HG02678 (cell line): ENCODE measurements around the gene MEPCE.

Experiments
- ATAC-seq: cut with Tn5 transposase; IDR thresholded peaks from one replicate; pipeline ENCODE4 v1.9.1; 2021; ENCODE audit warnings: mild to moderate bottlenecking, moderate library complexity; ENCODE audit not compliant: unreplicated experiment

The MEPCE gene

DNA sequence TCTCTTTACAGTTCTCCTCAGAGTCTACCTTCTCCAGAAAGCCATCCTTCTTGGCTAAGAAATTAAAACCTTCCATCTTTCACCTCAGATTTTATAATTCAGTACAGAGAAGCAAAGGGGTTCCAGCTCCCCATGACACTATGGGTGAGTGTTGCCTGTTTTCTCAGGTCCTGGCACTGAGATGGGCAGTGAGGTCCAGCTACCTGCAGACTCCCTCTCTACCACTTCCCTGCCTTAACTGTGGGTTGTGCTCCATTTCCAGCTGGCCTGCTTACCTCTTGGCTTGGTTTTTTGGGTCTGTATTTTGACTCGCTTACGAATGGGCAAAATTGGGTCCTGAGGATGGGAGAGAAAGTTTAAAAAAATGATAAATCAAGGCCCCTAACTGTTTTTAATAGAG lies 27.4 kb upstream of the MEPCE start:
- ATAC-seq: no peak

DNA sequence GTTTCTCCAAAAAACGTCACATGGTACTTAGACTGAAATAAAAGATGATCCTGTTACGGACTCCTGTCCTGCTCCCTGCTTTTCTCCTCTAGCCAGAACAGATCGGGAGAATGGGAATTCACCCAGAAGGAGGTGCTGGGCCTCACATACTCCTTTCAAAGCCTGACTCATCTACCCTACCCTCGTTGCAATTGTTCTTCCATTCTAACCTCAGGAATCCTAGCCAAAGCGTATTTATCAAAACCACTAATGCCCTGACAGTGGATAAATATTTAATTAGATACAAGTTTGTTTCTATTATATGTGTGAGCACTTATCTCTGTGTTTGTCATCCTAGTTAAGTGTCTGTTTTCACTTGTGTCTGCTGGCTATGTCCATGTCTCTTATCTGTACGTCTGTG lies 22.9 kb upstream of the MEPCE start:
- no peak for ATAC-seq

DNA sequence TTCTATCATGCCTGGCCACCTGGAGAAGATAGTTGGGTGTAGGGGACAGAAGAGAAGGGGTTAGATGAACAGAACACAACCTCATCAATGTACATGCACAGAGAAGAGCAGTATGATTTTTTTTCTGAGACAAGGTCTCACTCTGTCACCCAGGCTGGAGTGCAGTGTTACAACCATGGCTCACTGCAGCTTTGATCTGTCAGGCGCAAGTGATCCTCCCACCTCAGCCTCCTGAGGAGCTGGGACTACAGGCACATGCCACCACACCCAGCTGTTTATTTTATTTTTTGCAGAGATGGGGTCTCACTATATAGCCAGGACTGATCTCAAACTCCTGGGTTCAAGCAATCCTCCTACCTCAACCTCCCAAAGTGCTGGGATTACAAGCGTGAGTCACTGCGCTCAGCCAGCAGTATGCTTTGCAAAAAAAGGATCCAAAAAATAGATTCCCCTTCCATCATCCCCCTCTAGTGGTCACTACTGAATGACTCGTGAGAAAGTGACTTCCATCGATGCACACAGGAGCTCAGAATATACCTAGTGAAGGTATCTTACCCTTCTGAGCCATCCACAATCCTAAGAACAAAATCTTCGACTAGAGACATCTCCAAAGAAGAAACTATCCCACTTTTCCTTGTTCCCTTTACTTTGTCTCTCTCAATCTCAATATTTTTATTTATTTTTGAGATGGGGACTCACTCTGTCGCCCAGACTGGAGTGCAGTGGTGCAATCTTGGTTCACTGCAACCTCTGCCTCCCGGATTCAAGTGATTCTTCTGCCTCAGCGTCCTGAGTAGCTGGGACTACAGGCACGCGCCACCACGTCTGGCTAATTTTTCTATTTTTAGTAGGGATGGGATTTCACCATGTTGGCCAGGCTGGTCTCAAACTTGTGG lies 22.1 kb upstream of the MEPCE start:
- peak; percentile 56 for ATAC-seq

DNA sequence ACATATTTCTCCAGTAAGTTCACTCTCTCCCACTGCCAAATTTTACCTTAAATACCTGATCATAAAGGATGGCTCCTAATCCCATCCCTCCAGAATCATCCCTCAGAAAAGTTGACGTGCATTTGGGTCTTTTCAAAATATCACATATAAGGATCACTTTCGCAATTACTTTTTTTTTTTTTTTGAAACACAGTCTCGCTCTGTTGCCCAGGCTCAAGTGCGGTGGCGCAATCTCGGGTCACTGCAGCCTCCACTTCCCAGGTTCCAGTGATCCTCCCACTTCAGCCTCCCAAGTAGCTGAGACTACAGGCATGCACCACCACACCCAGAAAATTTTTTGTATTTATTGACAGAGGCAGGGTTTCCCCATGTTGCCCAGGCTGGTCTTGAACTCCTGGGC lies 18.5 kb upstream of the MEPCE start:
- no peak for ATAC-seq

DNA sequence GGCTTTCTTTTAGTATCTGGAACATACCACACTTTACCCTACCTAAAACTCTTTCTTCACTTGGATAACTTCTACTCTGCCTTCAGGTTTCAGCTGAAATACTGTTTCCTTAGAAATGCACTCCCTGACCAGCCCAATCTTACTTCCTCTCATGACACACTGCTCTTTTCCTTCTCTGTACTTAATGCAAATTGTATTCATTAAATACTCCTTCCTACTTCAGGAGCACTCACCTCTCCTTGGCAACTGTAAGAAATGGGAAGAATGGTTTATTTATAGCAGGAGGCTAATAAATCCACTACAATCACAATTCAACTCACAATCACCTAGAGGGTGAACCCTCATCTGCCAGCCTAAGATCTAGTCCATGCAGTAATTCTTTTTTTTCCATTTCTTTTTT lies 16.3 kb upstream of the MEPCE start:
- no peak for ATAC-seq

DNA sequence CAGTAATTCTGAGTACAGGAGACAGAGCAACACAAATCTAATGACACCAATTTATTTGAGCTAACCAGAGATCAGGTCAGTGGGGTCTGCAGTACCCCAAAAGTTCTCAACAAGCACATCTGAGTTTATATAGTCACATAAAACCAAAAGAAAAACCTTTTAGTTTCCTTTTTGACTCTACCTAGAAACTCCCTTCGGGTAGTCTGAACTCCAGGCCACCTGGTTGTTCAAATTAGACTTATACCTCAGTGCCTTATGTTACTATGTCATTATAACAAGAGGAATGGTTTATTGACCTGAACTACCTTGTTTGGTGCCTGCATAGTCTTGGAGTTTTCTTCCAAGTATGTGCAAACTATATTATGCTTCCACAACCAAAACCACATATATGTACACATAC lies 15.7 kb upstream of the MEPCE start:
- no peak for ATAC-seq

DNA sequence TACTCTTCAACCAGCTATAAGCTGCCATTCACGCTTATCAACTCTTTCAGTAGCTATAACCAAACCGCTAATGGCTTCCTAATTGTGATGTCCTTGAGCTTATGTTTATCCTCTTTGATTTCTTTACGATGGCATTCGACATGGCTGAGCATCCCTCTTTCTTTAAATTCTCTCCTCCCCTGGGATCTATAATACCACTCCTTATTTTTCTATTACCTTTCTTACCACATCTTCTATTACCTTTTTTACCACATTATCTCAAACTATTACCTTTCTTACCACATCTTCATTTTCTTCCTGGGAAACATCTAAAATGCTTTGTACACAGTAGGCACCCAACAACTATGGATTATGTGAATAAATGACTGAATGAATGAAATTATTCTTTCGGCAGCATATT lies 14.2 kb upstream of the MEPCE start:
- ATAC-seq: no peak

DNA sequence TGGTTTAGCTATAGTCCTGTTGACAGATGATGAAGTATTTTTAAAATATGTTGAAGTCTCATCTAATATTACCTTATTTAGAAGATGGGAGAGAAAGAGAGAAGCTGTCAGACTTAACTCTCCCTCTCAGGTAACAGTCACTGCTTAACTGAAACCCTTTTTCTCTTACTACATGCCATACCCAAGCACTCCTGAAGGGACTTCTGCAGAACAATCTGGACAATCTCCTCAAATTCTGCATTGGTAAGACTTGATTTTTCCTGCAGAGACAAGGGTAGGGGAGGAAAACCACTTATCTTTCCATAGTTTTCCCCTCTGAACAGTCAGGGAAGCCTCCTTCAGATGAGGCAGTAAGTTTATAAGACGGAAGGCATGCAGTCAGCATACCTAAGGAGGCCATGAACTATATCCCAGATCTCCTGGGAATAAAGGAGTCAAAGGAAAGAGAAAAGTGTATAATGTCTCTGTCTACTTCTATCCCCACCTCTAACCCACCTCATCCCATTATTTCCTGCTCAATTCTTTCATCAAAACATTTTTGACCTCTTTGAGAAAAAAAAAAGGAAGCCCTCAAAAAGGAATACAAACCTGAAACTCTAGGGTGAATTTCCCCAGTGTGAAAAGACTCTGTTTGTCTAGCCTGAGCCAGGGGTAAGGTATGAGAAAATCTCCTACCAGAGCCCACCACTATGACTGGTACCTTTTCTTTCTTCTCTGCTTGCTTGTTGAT lies 10.5 kb upstream of the MEPCE start:
- no peak for ATAC-seq

DNA sequence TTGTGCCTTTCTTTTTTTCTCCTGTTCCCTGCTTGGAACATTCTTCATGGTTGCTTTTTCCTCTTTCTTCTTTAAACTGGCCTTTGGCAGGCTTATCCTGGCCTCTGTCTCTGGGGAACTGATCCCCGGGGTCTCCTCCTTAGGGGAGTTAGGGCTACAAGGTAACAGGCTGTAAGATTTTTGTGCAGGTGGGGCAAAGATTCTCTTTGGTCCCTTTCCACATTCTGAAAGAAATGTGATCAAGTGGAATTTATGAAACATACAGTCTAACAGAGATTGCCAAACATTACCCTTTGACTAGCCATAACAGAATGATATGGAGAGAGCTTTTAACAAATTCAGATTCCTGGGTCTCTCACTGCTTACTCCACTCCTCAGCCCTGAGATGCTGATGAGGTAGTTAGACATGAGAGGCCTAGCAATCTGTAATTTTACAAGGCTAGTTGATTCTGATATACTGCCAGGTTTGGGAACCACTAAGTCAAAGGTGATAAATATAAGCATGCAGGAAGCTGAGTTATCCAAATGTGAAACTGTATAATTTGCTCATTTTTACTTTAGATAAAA lies 9.9 kb upstream of the MEPCE start:
- ATAC-seq: no peak

DNA sequence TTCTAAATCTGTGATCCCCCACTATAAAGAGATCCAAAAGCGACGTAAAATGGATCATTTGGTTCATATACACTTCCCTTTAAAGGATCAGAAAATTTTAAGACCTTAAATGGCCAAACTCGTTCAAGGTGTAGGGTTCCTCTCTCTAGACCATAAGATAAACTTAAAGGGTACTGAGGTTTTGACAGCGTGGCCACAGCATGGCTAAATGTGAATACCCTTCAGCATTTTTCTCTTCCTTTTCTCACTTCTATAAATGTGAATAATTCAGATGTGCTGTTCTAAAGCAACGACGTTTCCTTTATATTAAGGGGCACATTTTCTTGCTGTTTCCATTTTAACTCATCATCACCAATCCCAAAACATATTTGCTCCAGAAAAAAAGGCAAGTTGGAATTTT lies 6.3 kb upstream of the MEPCE start:
- no peak for ATAC-seq

DNA sequence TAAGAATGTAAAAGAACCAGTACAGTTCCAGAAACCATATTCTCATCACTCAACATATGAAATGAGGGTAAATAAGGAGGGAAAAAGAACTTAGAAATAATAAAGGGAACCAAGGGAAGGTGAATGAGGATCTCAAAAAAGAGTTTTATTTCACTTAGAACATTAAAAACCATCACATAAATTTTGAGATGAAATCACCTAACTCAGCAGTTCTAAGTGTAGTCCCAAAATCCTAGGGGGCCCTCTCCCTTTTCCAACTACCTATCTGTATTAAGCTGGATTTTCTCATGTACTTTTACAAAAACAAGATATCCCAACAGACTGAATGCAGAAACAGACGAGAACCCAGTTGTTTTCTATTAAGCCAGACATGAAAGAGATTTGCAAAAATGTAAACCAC lies 4.3 kb upstream of the MEPCE start:
- no peak for ATAC-seq

DNA sequence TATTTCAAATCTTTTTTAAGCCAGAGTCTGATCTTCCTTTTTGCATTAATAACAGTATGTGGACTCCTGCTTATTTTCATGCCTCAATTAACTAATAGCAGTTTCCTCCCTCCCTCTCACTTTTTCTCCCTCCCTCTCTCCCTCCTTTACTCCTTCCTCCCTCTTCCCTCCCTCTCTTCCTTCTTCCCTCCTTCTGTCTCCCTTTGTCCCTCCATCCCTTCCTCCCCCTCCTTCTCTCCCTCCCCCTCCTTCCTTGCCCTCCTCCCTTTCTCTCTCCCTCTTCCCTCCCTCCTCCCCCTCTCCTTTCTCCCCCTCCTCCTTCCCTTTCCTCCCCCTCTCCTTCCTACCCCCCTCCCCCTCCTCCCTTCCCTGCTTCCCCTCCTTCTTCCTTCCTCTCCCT lies 3.1 kb upstream of the MEPCE start:
- no peak for ATAC-seq

DNA sequence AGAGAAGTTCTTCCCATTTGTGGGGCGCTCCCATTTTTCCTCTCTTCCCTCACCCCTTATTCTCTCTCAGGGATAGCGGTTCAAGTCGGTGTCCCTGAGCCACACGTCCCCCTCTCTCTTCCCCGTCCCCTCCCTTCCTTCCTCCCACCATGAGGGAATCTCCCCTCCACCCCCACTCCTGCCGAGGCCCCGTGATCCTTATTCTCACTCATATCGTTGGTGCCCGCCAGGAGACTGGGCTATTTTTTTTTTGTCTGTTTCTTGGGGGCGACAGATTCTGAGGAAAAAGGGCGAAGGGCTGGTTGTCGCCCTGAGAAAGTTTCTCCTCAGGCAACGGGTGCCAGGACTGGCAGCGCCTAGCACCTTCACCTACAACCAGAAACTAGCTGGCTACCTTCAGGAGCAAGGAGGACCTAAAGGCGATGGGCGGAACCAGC lies 1.9 kb upstream of the MEPCE start:
- ATAC-seq: no peak

DNA sequence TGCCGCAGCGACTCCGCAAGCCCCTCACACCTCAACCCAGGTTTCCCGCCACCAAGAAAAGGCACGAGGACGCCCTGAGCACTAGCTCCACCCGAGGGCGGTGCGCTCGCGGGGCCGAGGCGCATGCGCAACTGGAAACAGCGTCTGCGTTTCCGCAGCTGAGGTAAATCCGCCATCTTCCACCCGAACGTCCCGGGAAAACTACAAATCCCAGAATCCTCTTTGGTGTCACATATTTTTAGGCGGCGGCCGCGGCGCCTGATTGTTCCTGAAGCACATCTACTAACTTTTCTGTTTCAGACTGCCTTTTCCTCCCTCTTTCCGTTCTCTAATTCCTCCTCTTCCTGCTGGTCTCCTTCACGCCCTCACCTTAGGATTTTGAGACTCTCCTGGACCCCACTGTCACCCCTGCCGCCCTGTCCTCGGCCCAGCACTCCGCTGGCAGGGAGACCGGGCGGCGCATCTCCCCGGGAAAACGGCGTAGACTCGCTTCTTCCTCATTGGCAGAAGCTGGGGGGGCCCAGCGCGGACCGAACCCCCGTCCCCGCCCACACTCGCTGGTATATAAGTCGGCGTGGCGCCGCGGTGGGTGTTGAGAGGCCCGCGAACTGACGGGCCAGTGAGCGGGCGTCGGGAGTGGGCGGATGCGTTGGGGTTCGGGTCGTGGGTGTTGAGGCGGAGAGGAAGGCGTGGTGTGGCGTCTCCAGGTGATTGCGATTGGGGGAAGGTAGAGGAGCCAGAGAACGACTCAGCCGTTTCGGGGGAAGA lies 1.2 kb upstream of the MEPCE start, which contains the start of gene ZCWPW1:
Gene ZCWPW1 (minus strand): TSS at position 505 of the 768 bp plus-strand sequence. CDS start 8,054 bp downstream, outside the sequence.
- peak; percentile 48 for ATAC-seq

DNA sequence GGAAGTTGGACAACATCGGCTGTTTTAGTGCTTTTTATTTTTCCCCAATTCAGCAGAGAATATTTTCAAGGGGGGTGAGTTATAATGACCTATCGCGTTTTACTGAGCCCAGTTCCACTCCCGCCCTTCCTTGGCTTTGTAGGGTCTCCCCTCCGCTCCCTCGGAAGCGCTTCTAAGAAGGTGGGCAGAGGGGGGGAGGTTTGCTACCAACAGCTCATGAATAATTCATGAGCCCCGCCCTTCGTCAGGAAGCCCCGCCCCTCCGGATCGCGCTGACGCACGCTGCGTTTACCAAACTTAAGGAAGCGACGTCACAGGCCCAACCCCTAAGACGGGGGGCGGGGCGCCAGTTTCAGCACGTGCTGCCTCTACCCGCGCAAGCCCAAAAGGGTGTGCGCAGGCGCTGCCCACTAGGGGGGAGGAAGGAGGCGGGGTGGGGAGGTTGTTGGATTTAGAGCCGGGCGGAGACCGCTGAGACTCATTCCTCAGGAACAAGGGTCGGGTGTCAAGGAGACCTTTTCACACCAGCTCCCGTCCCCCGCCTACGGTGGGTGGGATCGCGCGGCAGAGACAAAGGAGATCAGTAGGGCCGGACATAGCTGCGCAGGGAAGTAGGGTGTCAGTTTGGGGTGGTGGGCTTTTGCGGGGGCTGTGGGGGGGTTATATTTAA lies 529 bp upstream of the MEPCE start:
- peak; percentile 46 for ATAC-seq

DNA sequence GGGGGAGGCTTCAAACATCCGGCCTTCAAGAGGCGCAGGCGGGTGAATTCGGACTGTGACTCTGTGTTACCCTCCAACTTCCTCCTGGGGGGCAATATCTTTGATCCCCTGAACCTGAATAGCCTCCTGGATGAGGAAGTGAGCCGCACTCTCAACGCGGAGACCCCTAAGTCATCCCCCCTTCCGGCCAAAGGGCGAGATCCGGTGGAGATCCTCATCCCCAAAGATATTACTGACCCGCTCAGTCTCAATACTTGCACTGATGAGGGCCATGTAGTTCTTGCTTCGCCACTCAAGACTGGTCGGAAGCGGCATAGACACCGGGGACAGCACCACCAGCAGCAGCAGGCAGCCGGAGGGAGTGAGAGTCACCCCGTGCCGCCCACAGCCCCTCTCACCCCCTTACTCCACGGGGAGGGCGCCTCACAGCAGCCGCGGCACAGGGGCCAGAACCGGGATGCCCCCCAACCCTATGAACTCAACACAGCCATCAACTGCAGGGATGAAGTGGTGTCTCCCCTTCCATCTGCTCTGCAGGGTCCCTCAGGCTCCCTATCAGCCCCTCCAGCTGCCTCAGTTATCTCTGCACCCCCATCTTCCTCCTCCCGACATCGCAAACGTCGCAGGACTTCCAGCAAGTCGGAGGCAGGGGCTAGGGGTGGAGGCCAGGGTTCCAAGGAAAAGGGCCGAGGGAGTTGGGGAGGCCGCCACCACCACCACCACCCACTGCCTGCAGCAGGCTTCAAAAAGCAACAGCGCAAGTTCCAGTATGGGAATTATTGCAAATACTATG lies 1.1 kb downstream of the MEPCE start:
- no peak for ATAC-seq

DNA sequence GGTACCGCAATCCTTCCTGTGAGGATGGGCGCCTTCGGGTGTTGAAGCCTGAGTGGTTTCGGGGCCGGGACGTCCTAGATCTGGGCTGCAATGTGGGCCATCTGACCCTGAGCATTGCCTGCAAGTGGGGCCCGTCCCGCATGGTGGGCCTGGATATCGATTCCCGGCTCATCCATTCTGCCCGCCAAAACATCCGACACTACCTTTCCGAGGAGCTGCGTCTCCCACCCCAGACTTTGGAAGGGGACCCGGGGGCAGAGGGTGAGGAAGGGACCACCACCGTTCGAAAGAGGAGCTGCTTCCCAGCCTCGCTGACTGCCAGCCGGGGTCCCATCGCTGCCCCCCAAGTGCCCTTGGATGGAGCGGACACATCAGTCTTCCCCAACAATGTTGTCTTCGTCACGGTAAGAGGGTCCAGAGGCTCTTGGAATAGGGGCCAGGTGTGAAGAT lies 1.7 kb downstream of the MEPCE start:
- ATAC-seq: no peak

DNA sequence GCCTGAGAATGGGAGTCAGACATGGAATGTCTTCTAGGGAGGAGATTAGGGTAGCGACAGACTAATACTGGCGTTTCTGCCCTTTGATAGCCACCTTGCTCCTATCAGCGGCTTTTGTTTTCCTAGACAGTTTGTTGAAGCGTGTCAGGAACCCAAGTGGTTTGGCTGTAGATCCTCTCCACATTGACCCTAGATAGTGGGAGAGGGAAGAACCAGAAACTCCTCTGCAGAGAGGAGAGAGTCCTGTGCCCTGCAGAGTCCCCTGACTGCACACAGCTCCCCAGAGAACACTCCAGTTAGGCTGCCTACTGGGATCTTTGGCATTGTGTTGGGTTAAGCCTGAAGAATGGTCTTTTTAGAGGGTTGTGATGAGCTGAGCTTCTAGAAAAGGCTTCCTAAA lies 2.4 kb downstream of the MEPCE start:
- ATAC-seq: no peak

DNA sequence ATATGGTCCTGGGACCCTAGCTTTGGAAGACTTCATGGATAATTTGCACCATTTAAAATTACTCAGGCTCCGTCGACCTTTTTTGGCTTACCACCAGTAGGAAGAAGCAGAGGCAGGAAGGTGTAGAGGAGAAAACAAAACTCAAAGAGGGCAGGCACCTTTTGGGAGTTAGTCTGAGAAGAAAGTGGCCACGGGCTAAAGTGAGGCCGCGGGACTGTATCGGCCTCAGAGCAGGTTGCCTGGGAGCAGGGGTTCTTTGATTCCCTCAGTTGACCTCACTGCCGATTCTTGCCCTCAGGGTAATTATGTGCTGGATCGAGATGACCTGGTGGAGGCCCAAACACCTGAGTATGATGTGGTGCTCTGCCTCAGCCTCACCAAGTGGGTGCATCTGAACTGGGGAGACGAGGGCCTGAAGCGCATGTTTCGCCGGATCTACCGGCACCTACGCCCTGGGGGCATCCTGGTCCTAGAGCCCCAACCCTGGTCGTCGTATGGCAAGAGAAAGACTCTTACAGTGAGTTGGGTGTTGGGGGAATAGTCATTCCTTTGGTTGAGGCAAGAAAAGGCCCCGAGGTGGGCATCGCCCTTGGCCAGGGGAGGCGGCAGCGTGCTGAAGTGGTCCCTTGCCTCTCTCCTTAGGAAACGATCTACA lies 3.1 kb downstream of the MEPCE start:
- ATAC-seq: no peak
